Thoracic aorta (tissue), 2 donors: ENCODE data around the gene PIEZO1. TPM values are rescaled to one million over a fixed set of nuclear protein-coding genes. Genes with fewer than 3 reads are reported as not detected.

Experiments
- ATAC-seq: fragments of 150-250 bp; one replicate; pipeline ENCODE4 v1.8.0; 2017; ENCODE audit warnings: low read depth; ENCODE audit not compliant: insufficient number of reproducible peaks, low FRiP score
- DNase-seq: peaks from one replicate; pipeline ENCODE4 v3.0.0-alpha.2; 2020; ENCODE audit warnings: low spot score
- H3K27ac ChIP-seq, 2 donors: fragments of 200-600 bp; sonication (generic); 1 replicate in 1 of 2; 2 replicates in 1 of 2; pipeline ENCODE4 v1.5.1; 2016; ENCODE audit warnings: mild to moderate bottlenecking in 2 of 2, moderate library complexity in 2 of 2
- H3K27me3 ChIP-seq: fragments of 200-600 bp; sonication (generic); replicated peaks from 2 replicates; pipeline ENCODE4 v1.6.0; 2016; ENCODE audit warnings: mild to moderate bottlenecking; ENCODE audit not compliant: insufficient read depth
- H3K36me3 ChIP-seq: fragments of 200-600 bp; sonication (generic); one replicate; pipeline ENCODE4 v1.5.1; 2016
- H3K4me1 ChIP-seq, 2 donors: fragments of 200-600 bp; sonication (generic); 1 replicate in 1 of 2; 2 replicates in 1 of 2; pipeline versions ENCODE4 v1.5.1 to v1.6.0; 2016; ENCODE audit warnings: low read depth in 2 of 2, mild to moderate bottlenecking in 1 of 2; ENCODE audit not compliant: control insufficient read depth in 1 of 2
- H3K4me3 ChIP-seq: fragments of 200-600 bp; sonication (generic); 2 replicates; pipeline ENCODE4 v1.5.1; 2016; ENCODE audit warnings: mild to moderate bottlenecking
- H3K9me3 ChIP-seq: fragments of 200-600 bp; sonication (generic); 2 replicates; pipeline ENCODE4 v1.5.1; 2016
- total RNA-seq, 2 donors: library from RNA; depleted of rRNA; stranded (reverse); fragments of >200 nt; gene quantifications; one replicate each; pipeline versions ENCODE4 v1.1.0 to v1.2.3, GENCODE V29; 2016
- TF ChIP-seq, protein P1 (sequence below): fragments of 200-600 bp; sonication (generic); IDR thresholded peaks from one replicate; pipeline ENCODE4 v1.5.1; 2019; ENCODE audit warnings: antibody characterized with exemption

The PIEZO1 gene
- total RNA-seq, 2 donors from 2014 or later = 108 to 179 TPM

DNA sequence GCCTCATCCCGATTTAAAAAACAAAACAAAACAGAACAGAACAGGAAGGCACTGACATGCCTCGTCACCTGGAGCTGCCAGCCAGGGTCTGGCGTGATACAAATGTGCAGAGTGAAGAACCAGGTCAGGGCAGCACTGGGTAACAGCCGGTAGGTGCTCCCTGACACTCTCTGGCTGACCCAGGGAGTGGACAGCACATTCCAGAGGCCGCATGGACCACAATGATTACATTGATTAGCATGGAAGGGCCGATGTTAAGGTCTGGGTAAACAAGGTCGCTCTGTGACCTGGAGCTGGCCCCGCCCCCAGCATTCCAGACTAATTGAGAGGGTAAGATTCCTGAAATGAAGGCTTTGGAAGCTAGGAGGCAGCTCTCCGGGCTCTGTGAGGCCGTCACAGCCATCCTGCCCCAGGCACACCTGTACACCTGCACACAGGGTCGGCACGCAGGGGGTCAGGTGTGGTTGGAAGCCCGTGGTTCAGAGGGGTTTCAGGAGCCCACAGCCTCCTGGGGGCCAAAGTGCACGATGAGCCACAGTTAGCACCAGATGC lies 21.4 kb downstream of the PIEZO1 start:
- DNase-seq (no peak), ATAC-seq (no peak)
- H3K27me3 ChIP-seq = no peaks in the 10 kb centered on the region
- H3K4me1 ChIP-seq = peaks cover 4 to 9% of the 10 kb centered on the region in 2 donors
- H3K4me3 ChIP-seq = no peak overlapping the region
- TF ChIP-seq, protein P1, sequence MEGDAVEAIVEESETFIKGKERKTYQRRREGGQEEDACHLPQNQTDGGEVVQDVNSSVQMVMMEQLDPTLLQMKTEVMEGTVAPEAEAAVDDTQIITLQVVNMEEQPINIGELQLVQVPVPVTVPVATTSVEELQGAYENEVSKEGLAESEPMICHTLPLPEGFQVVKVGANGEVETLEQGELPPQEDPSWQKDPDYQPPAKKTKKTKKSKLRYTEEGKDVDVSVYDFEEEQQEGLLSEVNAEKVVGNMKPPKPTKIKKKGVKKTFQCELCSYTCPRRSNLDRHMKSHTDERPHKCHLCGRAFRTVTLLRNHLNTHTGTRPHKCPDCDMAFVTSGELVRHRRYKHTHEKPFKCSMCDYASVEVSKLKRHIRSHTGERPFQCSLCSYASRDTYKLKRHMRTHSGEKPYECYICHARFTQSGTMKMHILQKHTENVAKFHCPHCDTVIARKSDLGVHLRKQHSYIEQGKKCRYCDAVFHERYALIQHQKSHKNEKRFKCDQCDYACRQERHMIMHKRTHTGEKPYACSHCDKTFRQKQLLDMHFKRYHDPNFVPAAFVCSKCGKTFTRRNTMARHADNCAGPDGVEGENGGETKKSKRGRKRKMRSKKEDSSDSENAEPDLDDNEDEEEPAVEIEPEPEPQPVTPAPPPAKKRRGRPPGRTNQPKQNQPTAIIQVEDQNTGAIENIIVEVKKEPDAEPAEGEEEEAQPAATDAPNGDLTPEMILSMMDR = no peak
- H3K9me3 ChIP-seq = no peaks in the 10 kb centered on the region
- no peak overlapping the region for H3K27ac ChIP-seq
- no peaks in the 10 kb centered on the region for H3K36me3 ChIP-seq

DNA sequence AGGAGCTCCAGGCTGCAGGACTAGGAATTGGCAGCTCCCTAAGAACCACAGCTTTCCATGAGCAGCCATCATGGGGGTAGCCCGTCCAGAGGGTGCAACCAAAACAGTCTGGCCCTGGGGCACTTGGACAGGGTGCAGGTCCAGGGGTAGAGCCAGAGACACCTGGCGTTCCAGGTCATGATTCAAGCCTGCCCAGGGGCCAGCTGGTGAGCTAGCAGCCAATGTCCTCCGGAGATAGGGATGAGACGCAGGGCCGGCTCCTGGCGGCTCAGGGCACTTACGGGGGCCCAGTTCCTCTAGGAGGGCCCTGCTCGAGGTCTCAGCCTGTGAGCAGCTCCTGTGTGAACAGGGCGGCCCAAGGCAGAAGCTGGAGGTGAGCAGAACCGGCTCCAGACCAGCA lies 22.1 kb downstream of the PIEZO1 start:
- DNase-seq = no peak
- no peaks in the 10 kb centered on the region for H3K27me3 ChIP-seq
- TF ChIP-seq, protein P1 = no peak
- H3K4me1 ChIP-seq = peaks cover 0 to 3% of the 10 kb centered on the region in 2 donors
- no peaks in the 10 kb centered on the region for H3K36me3 ChIP-seq
- ATAC-seq = no peak
- no peak overlapping the region for H3K4me3 ChIP-seq
- H3K9me3 ChIP-seq = no peaks in the 10 kb centered on the region
- H3K27ac ChIP-seq = no peak overlapping the region

DNA sequence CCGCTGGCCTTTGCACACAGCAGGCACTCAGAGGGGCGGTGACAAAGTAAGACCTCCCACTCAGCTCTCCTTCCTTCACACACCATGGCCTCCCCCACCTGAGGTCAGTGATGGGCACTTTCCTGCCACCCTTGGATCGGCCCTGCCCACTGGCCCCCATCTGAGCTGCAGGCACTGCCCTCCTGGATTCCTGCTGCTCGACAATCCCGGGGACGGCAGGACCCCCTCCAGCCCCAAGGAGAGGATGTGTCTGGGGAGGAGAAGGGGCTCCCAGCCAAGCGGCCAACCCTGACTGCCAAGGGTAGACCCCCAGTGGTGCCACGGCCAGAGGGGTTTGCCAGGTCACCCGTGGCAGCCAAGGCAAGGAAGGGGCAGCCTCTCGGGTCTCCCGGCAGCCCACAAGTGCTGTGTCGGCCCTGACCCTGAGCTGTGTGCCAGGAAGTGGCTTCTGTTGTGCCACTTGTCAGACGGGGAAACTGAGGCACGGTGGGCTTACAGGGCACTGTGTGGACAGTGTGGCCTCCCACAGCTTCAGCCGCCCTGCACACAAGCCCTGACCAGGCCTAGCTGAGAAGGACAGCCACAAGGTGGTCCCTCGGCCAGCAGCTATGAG lies 22.7 kb downstream of the PIEZO1 start:
- no peak for DNase-seq
- Histone ChIP-seq H3K4me1 (no peaks in the 10 kb centered on the region), H3K4me3 (no peak overlapping the region)

DNA sequence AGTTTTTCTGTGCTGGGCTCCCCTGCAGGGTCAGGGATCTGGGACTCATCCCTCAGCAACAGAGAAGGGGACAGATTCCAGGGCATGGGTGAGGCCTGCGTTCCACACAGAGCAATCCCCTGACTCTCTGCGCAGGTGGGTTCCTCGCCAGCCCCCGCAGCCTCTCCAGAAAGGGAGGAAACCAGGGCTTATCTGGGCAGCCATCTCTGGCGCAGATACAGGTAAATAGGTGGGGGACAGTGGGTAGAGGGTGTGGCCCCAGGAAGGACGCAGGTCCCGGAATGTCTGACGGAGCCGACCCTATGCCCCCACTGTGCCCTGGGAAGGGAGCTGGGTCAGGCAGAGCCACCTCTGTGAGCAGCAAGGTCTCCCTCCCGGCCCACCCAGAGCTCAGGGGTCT lies 23.2 kb downstream of the PIEZO1 start:
- Histone ChIP-seq H3K27me3 (no peaks in the 10 kb centered on the region), H3K36me3 (no peaks in the 10 kb centered on the region), H3K4me1 (no peaks in the 10 kb centered on the region), H3K9me3 (no peaks in the 10 kb centered on the region), H3K4me3 (no peak overlapping the region), H3K27ac (no peak overlapping the region)
- TF ChIP-seq, protein P1 = no peak
- DNase-seq (no peak), ATAC-seq (no peak)

More for the DNA sequence above, 22.7 kb downstream of the PIEZO1 start:
- no peak for ATAC-seq
- H3K36me3 ChIP-seq = no peaks in the 10 kb centered on the region
- no peak overlapping the region for H3K27ac ChIP-seq
- TF ChIP-seq, protein P1 = no peak
- H3K9me3 ChIP-seq = no peaks in the 10 kb centered on the region
- no peaks in the 10 kb centered on the region for H3K27me3 ChIP-seq

DNA sequence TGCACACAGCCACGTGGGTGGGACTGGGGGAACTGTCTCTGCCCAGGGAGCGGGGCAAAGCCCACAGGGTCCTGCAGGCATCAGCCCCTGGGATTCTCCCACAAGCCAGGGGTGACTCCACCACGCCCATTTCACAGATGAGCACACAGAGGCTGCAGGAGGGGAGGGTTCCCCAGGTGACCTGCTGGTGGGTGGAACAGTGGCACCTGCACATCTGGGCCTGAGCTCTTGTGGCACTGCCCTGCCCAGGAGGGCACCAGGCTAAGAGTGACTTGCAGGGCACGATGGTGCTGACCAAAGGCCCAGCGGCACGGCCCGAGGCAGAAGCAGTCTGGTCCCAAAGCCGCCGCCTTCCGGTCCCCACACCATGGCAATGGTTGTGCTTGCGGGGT lies 23.9 kb downstream of the PIEZO1 start:
- H3K4me1 ChIP-seq = no peaks in the 10 kb centered on the region
- no peak overlapping the region for H3K4me3 ChIP-seq
- H3K27ac ChIP-seq = no peak overlapping the region
- no peak for ATAC-seq
- DNase-seq = no peak
- no peaks in the 10 kb centered on the region for H3K36me3 ChIP-seq
- TF ChIP-seq, protein P1 = no peak
- H3K27me3 ChIP-seq = no peaks in the 10 kb centered on the region
- no peaks in the 10 kb centered on the region for H3K9me3 ChIP-seq
